ENCODE measurements around the gene MYADML2.
"Not testable (repeated sequence)": the region's sequence is repeated elsewhere in the genome, so short reads cannot be mapped to it uniquely, and the experiment has no call there.

Gene MYADML2

GRCh38 chr17:81987161-81987770 is 40.2 kb upstream of the MYADML2 start:
- H3K27me3 ChIP-seq (ENCODE audit: control insufficient read depth, insufficient read depth, low read length), result no peaks in the 10 kb centered on the region
- H3K27ac ChIP-seq (ENCODE audit: low read length), result no peak overlapping the region
- peaks cover 24% of the 10 kb centered on the region for H3K36me3 ChIP-seq (ENCODE audit: control insufficient read depth, insufficient read depth, low read length)
- WGBS (ENCODE audit: insufficient coverage, insufficient read length), result no CpG with 5 or more reads among the region's 26 CpGs
- no peak overlapping the region for H3K4me3 ChIP-seq (ENCODE audit: low read length)
- peaks cover 8% of the 10 kb centered on the region for H3K4me1 ChIP-seq (ENCODE audit: control insufficient read depth, insufficient read depth, low read length)
- DNase-seq (ENCODE audit: low read depth, low spot score), result no peak
- H3K9me3 ChIP-seq (ENCODE audit: control insufficient read depth, insufficient read depth, low read length), result no peaks in the 10 kb centered on the region

DNA sequence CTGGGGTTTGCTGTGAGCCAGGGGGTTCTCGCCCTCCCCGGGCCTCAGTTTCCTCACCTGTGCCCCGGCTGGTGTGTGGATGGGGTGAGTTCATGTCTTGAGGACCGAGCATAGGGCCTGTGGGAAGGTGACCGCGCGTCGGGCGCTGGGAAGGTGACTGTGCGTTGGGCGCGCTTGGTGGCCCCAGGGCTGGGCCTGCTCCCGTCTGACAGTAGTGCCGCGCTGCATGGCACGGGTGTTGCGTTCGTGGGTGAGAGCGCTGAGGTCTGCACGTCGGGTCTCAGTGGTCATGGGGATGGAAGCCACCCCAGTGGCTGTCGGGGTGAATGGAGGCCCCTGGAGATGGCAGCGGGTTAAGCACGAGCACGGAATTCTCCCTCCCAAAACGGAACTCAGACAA is 39.6 kb upstream of the MYADML2 start:
- Histone ChIP-seq H3K27ac (ENCODE audit: low read length) (no peak overlapping the region), H3K4me1 (ENCODE audit: control insufficient read depth, insufficient read depth, low read length) (peaks cover 4% of the 10 kb centered on the region), H3K27me3 (ENCODE audit: control insufficient read depth, insufficient read depth, low read length) (no peaks in the 10 kb centered on the region), H3K36me3 (ENCODE audit: control insufficient read depth, insufficient read depth, low read length) (peaks cover 24% of the 10 kb centered on the region), H3K9me3 (ENCODE audit: control insufficient read depth, insufficient read depth, low read length) (no peaks in the 10 kb centered on the region), H3K4me3 (ENCODE audit: low read length) (no peak overlapping the region)
- WGBS (ENCODE audit: insufficient coverage, insufficient read length), result no CpG with 5 or more reads among the region's 26 CpGs
- no peak for DNase-seq (ENCODE audit: low read depth, low spot score)

GRCh38 chr17:81984773-81985410 is 37.9 kb upstream of the MYADML2 start:
- Histone ChIP-seq H3K27ac (ENCODE audit: low read length) (no peak overlapping the region), H3K9me3 (ENCODE audit: control insufficient read depth, insufficient read depth, low read length) (no peaks in the 10 kb centered on the region), H3K36me3 (ENCODE audit: control insufficient read depth, insufficient read depth, low read length) (peaks cover 26% of the 10 kb centered on the region), H3K27me3 (ENCODE audit: control insufficient read depth, insufficient read depth, low read length) (no peaks in the 10 kb centered on the region), H3K4me1 (ENCODE audit: control insufficient read depth, insufficient read depth, low read length) (no peaks in the 10 kb centered on the region), H3K4me3 (ENCODE audit: low read length) (no peak overlapping the region)
- no peak for DNase-seq (ENCODE audit: low read depth, low spot score)
- WGBS (ENCODE audit: insufficient coverage, insufficient read length), result 100% methylated on average over 11 of the region's 21 CpGs

DNA sequence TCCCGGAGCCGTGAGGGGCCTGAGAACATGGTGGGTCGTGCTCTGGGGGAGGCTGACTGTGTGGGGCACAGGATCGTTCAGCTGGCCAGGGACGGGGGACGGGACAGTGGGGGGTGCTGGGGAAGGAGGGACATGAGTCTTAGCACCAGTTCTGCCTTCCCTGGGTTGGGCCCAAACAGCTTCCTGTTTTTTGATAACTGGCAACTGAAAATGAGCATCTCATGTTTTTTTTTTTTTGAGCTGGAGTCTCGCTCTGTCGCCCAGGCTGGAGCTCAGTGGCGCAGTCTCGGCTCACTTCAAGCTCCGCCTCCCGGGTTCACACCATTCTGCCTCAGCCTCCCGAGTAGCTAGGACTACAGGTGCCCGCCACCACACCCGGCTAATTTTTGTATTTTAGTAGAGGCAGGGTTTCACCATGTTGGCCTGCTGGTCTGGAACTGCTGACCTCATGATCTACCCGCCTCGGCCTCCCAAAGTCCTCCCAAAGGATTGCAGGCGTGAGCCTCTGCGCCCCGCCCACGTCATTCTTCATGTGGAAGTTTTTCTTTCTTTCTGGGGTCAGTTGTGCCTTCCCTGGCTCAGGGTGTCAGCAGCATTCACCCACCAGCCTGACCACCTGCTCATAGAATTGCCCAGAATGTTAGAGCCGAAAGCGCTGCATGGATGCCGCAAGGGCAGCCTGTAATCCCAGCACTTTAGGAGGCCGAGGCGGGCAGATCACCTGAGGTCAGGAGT is 36.8 kb upstream of the MYADML2 start:
- Histone ChIP-seq H3K27ac (ENCODE audit: low read length) (no peak overlapping the region), H3K4me3 (ENCODE audit: low read length) (no peak overlapping the region; the same call in 1 of the 2 replicates), H3K27me3 (ENCODE audit: control insufficient read depth, insufficient read depth, low read length) (no peaks in the 10 kb centered on the region), H3K4me1 (ENCODE audit: control insufficient read depth, insufficient read depth, low read length) (no peaks in the 10 kb centered on the region), H3K9me3 (ENCODE audit: control insufficient read depth, insufficient read depth, low read length) (no peaks in the 10 kb centered on the region), H3K36me3 (ENCODE audit: control insufficient read depth, insufficient read depth, low read length) (peaks cover 24% of the 10 kb centered on the region)
- WGBS (ENCODE audit: insufficient coverage, insufficient read length), result no CpG with 5 or more reads among the region's 26 CpGs
- DNase-seq (ENCODE audit: low read depth, low spot score), result no peak

DNA sequence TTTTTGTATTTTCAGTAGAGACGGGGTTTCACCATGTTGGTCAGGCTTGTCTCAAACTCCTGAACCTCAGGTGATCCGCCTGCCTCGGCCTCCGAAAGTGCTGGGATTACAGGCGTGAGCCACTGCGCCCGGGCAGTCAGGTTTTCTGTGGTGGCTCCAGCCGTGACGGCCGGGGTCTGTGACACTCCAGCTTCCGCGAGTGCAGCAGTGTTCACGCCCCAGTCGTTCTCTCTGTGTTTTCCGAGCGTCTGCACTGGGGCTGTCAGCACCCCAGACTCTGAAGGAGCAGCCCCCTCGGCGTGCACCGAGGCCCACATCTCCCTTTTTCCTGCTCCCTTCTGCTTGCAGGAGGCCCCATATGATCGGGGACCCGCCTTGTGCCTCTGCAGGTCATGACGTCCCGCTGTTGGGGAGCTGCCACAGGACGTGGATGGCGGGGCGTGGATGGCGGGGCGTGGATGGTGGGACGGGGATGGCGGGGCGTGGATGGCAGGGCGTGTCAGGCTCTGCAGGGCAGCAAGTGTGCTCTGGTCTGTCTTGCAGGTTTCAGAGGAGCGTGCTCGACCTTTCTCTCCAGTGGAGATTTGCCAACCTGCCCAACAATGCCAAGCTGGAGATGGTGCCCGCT is 36.1 kb upstream of the MYADML2 start:
- H3K27me3 ChIP-seq (ENCODE audit: control insufficient read depth, insufficient read depth, low read length), result no peaks in the 10 kb centered on the region
- WGBS (ENCODE audit: insufficient coverage, insufficient read length), result no CpG with 5 or more reads among the region's 35 CpGs
- peaks cover 24% of the 10 kb centered on the region for H3K36me3 ChIP-seq (ENCODE audit: control insufficient read depth, insufficient read depth, low read length)
- H3K27ac ChIP-seq (ENCODE audit: low read length), result no peak overlapping the region
- H3K4me1 ChIP-seq (ENCODE audit: control insufficient read depth, insufficient read depth, low read length), result no peaks in the 10 kb centered on the region
- H3K4me3 ChIP-seq (ENCODE audit: low read length), result no peak overlapping the region; the same call in 1 of the 2 replicates
- H3K9me3 ChIP-seq (ENCODE audit: control insufficient read depth, insufficient read depth, low read length), result no peaks in the 10 kb centered on the region
- DNase-seq (ENCODE audit: low read depth, low spot score), result no peak

DNA sequence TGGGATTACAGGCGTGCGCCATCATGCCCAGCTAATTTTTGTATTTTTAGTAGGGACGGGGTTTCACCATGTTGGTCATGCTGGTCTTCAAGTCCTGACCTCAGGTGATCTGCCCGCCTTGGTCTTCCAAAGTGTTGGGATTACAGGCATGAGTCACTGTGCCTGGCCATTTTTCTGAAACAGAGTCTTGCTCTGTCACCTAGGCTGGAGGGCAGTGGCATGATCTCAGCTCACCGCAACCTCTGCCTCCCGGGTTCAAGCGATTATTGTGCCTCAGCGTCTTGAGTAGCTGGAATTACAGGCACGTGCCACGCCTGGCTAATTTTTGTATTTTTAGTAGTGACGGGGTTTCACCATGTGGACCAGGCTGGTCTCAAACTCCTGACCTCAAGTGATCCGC is 34.5 kb upstream of the MYADML2 start:
- not testable (repeated sequence) for H3K4me3 ChIP-seq (ENCODE audit: low read length); H3K27me3 ChIP-seq (ENCODE audit: control insufficient read depth, insufficient read depth, low read length); H3K9me3 ChIP-seq (ENCODE audit: control insufficient read depth, insufficient read depth, low read length); H3K27ac ChIP-seq (ENCODE audit: low read length); H3K4me1 ChIP-seq (ENCODE audit: control insufficient read depth, insufficient read depth, low read length); DNase-seq (ENCODE audit: low read depth, low spot score)
- WGBS (ENCODE audit: insufficient coverage, insufficient read length), result no CpG with 5 or more reads among the region's 12 CpGs
- H3K36me3 ChIP-seq (ENCODE audit: control insufficient read depth, insufficient read depth, low read length), result peaks cover 21% of the 10 kb centered on the region

DNA sequence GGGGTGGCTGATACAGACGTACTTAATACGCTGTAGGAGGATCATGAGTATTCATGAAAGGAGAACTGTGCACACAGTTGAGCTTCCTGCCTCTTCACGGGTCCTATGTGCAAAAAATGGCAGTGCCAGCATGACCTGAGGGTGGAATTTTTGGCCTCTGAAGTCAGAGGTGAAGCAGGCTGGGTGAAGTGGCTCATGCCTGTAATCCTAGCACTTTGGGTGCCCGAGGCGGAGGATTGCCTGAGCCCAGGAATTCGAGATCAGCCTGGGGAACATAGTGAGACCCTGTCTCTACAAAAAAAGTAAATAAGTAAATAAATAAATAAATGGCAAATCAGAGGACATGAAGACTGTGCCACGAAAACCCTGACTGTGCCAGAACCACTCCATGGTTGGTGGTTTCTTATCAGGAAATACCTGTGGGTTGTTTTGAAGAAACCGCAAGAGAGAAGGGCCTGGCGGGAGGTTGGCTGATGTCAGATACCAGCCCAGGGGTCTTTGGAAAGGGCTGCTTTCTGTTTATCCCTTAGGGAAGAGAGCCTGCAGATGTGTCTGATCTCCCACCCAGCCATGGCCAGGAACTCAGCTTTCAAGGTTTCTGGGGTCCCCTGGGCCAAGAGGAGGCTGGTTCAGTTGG is 33.8 kb upstream of the MYADML2 start:
- DNase-seq (ENCODE audit: low read depth, low spot score), result no peak

GRCh38 chr17:81980122-81980521 is 33.1 kb upstream of the MYADML2 start:
- DNase-seq (ENCODE audit: low read depth, low spot score), result no peak
- Histone ChIP-seq H3K27ac (ENCODE audit: low read length) (no peak overlapping the region), H3K36me3 (ENCODE audit: control insufficient read depth, insufficient read depth, low read length) (peaks cover 16% of the 10 kb centered on the region), H3K27me3 (ENCODE audit: control insufficient read depth, insufficient read depth, low read length) (no peaks in the 10 kb centered on the region; the same call in 1 of the 2 replicates), H3K9me3 (ENCODE audit: control insufficient read depth, insufficient read depth, low read length) (no peaks in the 10 kb centered on the region), H3K4me1 (ENCODE audit: control insufficient read depth, insufficient read depth, low read length) (no peaks in the 10 kb centered on the region), H3K4me3 (ENCODE audit: low read length) (no peak overlapping the region)
- no CpG with 5 or more reads among the region's 4 CpGs for WGBS (ENCODE audit: insufficient coverage, insufficient read length)

More for the DNA sequence above, 33.8 kb upstream of the MYADML2 start:
- Histone ChIP-seq H3K27me3 (ENCODE audit: control insufficient read depth, insufficient read depth, low read length) (no peaks in the 10 kb centered on the region; the same call in 1 of the 2 replicates), H3K4me1 (ENCODE audit: control insufficient read depth, insufficient read depth, low read length) (no peaks in the 10 kb centered on the region), H3K9me3 (ENCODE audit: control insufficient read depth, insufficient read depth, low read length) (no peaks in the 10 kb centered on the region), H3K36me3 (ENCODE audit: control insufficient read depth, insufficient read depth, low read length) (peaks cover 21% of the 10 kb centered on the region), H3K4me3 (ENCODE audit: low read length) (no peak overlapping the region), H3K27ac (ENCODE audit: low read length) (no peak overlapping the region)
- no CpG with 5 or more reads among the region's 9 CpGs for WGBS (ENCODE audit: insufficient coverage, insufficient read length)

DNA sequence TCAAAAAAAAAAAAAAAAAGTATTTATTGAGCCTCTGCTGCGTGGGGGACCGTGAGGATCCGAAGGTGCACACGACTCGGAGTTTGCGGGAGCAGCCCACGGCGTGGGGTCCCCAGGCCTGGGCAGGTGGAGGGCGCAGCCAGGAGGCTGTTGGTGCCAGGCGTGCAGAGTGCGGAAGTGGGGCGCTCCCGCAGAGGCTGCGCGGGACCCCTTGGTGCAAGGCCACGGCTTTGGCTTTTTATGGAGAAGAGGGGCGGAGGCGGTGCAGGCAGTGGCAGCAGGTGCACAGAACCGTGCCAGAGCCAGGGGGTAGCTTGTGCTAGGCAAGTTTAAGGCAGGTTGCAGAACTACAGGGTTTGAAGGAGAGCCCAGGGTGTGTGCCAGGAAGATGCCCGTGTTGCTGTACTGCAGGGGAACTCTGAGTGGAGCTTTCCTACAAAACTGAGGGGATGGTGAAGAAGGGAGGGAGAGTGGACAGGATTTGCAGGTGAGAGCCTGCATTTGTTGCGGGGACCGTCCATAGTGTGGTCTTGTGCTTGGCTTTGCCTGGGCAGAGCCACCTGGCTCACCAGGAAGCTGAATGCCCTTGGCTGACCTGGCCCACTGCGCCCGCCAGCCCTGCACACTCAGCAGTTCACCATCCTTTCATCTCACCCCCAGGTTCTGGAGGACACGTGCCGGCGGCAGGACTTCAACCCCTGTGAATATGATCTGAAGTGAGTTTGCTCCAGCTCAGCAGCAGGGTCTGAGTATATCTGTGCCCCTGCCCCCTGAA is 31.7 kb upstream of the MYADML2 start:
- no peak overlapping the region for H3K27ac ChIP-seq (ENCODE audit: low read length)
- 0 out of 2 replicates have a peak overlapping the region, but pooled peaks have one; percentile 18 for H3K4me3 ChIP-seq (ENCODE audit: low read length)
- no peaks in the 10 kb centered on the region for H3K9me3 ChIP-seq (ENCODE audit: control insufficient read depth, insufficient read depth, low read length)
- no peaks in the 10 kb centered on the region; the same call in 1 of the 2 replicates for H3K27me3 ChIP-seq (ENCODE audit: control insufficient read depth, insufficient read depth, low read length)
- peaks cover 6% of the 10 kb centered on the region; the same call in 1 of the 2 replicates for H3K36me3 ChIP-seq (ENCODE audit: control insufficient read depth, insufficient read depth, low read length)
- no CpG with 5 or more reads among the region's 27 CpGs for WGBS (ENCODE audit: insufficient coverage, insufficient read length)
- no peaks in the 10 kb centered on the region for H3K4me1 ChIP-seq (ENCODE audit: control insufficient read depth, insufficient read depth, low read length)
- no peak for DNase-seq (ENCODE audit: low read depth, low spot score)

Data from iPS DF 6.9 (cell line).